Epidermal melanocyte (primary cell): ENCODE data around the gene TMEM203.
A peak's percentile ranks its signal among the peaks of the same experiment; 100 is the strongest.

ENCODE experiments used
- DNase-seq: peaks from one replicate; pipeline ENCODE4 v3.0.0; 2011; ENCODE audit warnings: low spot score; ENCODE audit not compliant: insufficient read length

The TMEM203 gene

DNA sequence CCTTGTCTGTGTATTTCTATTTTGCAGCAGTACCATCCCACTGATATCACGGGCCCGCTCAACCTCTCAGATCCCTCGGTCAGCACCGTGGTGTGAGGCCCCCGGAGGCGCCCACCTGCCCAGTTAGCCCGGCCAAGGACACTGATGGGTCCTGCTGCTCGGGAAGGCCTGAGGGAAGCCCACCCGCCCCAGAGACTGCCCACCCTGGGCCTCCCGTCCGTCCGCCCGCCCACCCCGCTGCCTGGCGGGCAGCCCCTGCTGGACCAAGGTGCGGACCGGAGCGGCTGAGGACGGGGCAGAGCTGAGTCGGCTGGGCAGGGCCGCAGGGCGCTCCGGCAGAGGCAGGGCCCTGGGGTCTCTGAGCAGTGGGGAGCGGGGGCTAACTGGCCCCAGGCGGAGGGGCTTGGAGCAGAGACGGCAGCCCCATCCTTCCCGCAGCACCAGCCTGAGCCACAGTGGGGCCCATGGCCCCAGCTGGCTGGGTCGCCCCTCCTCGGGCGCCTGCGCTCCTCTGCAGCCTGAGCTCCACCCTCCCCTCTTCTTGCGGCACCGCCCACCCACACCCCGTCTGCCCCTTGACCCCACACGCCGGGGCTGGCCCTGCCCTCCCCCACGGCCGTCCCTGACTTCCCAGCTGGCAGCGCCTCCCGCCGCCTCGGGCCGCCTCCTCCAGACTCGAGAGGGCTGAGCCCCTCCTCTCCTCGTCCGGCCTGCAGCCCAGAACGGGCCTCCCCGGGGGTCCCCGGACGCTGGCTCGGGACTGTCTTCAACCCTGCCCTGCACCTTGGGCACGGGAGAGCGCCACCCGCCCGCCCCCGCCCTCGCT is 37.5 kb downstream of the TMEM203 start:
- no peak for DNase-seq

DNA sequence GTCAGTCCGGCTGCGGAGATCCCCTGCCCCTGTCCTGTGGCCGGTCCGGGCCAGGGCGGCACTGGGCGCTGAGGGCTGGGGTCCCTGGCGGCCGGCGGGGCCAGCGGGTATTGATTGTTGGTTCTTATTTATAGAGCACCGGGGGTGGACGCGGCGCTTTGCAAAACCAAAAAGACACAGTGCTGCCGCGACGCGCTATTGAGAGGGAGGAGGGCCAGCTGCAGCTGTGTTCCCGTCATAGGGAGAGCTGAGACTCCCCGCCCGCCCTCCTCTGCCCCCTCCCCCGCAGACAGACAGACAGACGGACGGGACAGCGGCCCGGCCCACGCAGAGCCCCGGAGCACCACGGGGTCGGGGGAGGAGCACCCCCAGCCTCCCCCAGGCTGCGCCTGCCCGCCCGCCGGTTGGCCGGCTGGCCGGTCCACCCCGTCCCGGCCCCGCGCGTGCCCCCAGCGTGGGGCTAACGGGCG is 38.1 kb downstream of the TMEM203 start:
- DNase-seq = no peak

DNA sequence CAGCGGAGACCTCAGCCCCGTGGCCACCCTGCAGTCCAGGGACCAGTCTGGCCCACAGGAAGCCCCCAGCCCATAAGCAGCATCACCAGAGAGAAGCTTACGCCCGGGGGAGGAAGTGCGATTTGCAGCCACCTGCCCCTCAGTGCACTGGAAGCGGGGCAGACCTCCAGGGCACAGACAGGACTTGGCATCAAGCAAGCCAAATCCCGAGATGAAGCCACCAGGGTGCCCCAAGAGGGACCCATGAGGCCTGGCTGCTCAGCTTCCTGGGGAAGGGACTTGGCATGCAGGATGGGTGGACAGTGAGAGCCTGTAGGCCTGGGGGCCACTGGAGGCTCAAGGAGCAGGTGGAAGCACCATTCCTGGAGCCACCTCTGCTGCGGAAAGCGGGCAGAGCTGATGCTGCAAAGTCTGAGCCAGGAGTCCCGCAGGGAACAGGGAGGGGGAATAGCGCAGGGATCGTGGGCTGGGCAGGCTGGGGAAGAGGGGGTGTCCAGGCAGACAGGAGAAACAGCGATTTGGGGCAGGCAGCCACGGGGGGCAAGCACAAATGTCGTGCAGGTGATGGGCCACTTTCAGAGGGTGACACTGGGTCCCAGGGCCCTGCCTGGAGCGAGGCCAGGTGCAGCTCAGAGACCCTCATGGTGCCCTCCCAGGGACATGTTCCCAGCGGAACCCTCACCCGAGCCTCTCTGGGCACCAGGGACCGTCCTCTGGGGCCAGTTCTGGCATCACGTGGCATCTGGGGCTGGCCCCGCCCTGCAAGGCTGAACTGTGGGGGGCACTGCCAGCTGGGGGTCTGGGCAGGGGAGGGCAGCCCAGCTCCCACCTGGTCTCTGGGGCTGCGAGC is 38.8 kb downstream of the TMEM203 start:
- no peak for DNase-seq

DNA sequence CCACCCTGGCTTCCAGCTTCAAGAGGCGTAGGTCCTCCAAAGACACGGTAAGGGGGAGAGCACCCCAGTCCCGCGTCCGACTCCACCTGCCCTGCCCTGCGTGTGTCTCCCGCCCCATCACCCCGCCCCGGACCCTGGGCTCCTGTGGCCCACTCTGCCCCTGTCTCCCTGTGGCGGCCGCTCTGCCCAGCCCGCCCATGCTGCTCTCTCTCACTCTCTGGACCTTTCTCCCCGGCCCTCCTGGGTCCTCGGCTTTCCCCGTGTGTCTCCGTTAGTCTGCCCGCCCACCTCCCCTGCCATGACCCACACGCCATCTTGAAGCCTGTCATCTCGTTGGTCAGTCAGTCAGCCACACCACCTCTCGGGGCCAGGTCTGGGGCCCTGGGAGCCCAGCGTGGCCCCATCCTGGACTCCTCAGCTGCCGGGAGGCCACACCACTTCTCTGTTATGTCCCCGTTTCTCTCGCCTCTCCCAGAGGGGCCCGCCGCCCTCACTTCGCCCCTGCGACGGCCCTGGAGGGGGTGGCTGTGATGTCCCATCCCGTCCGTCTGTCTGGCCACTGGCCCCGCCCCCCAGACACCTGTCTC is 40.1 kb downstream of the TMEM203 start:
- DNase-seq = no peak

DNA sequence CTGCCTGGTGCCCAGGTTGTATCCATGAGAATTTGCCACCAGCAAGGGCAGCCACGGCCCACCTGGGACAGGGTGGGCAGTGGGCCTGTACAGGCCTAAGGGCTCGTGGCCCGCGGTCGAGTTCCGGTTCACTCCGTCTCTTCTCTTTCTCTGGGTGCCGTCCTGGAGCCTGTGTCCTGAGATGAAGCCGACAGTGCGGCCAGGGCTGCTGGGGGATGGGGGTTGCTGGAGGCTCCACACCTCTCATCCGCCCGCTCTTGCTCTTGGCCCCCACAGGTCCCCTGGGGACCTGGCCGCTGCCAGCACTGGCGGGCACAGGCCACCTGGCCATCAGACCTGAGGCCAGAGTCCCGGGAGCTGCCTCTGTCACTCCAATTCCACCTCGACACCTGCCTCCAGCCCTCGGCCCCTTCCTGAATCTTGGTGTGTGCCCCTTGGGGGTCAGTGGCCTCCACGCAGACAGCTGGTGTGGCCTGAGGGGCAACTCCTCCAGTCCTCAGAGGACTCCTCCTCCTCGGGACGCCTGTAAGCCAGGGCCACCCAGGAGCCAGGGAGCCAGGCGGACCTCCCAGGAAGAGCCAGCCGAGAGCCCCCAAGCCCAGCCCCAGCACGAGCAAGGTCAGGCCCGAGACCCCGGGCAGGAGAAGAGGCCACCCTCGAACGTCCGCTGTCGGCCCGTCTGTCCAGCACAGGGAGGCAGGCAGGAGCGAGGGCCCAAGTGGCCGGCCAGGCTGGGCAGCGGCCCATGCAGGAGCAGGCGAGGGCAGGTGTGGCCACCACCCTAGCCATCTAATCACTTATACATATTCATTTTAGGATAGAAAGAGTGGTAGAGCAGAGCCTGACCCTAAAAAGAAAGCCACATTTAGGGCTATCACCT is 40.8 kb downstream of the TMEM203 start:
- no peak for DNase-seq

DNA sequence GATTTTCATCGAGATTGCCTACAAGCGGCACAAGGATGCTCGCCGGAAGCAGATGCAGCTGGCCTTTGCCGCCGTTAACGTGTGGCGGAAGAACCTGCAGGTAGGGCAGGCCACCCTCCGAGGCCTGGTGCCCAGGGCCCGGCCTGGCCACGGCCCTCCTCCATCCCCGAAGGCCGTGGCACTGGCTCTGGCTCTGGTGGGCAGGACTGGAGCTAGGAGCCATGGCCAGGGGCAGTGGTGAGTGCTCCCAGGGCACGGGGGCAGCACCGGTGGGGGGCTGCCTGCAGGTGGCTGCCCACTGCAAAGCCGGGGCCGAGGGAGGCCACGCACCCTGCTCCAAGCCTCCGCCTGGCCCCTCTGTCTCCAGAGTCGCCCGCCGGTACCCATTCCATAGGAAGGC is 41.6 kb downstream of the TMEM203 start:
- DNase-seq = no peak

DNA sequence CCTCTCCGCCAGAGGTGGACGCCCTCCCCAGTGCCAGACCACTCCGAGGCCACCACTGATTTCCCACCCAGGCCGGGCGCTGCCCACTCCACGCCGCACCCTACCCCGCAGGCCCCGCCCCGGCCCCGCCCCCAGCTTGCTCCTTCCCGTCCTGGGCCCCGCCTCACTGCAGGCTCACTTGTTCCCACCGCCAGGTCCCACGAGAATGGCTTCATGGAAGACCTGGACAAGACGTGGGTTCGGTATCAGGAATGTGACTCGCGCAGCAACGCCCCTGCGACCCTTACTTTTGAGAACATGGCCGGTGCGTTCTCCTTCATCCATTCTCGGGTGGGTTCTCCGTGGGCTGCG is 42.1 kb downstream of the TMEM203 start:
- DNase-seq = no peak

DNA sequence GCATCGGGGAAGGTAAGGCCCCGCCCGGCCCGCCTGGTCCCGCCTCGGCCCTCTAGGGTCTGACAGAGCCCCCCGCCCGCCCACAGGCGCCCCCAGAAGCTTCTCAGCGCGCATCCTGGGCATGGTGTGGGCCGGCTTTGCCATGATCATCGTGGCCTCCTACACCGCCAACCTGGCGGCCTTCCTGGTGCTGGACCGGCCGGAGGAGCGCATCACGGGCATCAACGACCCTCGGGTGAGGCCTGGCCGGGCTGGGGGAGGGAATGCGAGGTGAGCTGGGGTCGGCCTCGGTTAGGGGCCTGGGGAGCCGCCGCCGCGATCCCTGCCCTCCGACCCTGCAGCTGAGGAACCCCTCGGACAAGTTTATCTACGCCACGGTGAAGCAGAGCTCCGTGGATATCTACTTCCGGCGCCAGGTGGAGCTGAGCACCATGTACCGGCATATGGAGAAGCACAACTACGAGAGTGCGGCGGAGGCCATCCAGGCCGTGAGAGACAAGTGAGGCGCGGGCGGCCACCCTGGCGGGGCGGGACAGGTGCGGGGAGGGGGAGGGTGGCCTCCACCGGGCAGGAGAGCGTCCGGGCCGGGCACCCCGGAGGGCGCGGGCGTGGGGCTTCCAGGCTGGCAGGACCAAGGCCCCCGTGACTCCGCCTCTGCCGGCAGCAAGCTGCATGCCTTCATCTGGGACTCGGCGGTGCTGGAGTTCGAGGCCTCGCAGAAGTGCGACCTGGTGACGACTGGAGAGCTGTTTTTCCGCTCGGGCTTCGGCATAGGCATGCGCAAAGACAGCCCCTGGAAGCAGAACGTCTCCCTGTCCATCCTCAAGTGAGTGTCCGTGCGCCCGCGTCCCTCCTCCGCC is 42.7 kb downstream of the TMEM203 start:
- DNase-seq = peak; percentile 68

DNA sequence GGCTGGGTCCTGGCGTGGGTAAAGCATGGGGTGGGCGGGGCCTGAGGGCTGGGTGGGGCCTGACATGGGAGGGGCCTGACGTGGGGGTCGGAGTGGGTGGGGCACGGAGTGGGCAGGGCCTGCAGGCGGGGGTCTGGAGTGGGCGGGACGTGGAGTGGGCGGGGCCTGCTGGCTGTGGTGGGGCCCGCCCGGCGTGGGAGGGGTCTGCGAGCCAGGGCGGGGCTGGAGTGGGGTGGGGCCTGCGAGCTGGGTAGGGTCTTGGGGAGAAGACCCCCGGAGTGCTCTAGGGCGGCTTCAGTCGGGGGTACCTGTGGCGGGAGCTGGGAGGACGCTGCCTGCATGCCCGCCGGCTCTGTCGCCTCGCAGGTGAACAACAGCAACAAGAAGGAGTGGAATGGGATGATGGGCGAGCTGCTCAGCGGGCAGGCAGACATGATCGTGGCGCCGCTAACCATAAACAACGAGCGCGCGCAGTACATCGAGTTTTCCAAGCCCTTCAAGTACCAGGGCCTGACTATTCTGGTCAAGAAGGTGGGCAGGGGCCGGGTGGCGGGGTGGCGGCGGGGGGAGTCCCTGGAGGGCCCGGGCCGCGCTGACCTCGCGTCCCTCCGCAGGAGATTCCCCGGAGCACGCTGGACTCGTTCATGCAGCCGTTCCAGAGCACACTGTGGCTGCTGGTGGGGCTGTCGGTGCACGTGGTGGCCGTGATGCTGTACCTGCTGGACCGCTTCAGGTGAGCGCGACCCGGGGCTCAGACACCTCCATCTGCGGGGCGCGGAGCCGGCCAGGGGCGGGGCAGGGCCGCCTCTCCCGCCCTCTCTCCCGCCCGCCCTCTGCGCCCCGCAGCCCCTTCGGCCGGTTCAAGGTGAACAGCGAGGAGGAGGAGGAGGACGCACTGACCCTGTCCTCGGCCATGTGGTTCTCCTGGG is 43.6 kb downstream of the TMEM203 start:
- DNase-seq = no peak

DNA sequence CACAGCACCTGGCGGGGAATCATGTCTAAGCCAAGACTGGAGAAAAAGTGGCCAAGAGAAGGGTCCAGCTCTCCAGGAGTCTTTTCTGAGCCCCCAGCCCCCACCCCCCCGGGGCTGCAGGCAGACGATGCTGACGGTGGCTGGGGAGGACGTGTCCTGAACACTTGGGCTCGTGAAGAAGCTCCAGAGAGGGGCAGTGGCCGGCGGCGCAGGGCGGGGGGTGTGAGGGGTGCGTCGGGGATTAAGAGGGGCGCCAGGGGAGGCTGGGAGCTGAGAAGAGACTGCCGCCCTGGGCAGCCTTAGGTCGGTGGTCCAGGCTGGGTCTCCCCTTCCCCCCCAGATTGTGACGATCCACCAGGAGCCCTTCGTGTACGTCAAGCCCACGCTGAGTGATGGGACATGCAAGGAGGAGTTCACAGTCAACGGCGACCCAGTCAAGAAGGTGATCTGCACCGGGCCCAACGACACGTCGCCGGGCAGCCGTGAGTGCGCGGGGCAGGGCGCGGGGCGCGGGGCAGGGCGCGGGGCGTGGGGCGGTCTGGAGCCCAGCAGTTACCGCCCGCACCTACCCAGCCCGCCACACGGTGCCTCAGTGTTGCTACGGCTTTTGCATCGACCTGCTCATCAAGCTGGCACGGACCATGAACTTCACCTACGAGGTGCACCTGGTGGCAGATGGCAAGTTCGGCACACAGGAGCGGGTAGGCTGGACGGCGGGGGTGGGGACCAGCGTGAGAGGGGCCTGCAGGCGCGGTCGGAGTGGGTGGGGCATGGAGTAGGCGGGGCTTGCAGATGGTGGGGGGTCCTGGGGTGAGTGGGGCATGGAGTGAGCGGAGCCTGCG is 44.5 kb downstream of the TMEM203 start:
- no peak for DNase-seq

DNA sequence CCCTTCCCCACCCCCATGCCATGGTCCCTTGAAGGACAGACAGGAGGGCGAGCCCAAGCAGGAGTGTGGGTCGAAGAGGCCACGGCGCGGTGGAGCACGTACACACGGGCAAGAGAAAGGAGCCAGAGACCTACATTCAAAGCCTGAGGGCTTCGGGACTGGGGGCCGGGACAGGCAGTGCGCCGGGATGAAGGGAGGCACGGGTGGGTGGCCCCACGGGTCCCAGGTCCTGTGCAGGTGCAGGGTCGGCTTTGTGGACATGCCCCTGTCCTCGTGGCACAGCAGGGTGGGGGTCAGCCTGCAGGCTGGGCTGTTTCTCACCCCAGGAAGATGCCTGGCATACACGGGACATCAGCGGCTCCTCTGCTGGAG is 45.4 kb downstream of the TMEM203 start:
- DNase-seq = no peak

DNA sequence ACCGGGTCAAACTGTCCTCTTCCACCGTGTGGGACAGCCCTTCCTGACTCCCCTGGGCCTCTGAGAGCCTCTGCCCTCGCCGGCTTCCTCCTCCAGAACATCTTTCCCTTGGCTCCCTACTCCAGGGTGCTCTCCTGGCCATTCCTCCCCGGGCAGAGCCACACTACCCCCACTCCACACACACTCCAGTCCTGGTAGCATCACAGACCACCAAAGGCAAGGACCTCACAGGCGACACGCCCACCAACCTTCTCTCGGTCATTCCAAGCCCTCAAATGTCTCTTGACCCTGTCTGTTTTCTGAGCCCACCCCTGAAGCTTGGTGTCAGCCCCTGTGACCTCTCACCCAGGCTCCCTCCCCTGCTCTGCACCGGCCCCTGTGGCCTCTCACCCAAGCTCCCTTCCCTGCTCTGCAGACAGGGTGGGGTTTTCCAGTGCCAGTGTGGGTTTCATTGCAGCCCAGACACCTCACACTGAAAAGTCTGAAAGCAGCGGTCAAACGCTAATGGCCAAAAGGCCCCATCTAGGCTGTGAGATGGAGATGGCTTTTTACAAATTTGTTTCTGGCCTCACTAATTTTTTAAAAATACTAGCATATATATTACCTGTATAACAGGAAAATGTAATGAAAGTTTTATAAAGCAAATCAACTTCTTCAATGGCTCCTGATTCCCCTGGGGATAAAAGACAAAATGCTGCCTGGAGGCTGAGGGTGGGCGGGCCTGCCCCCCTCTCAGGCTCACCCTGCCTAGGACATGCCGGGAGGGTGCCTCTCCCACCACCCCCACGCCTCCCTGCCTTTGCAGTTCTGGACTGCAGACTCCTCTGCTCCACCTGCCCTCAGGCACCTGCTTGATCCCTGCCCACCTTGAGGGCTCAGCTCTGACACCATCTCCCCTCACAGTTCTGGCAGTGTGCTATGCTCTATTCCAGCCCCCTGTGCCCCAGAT is 46.1 kb downstream of the TMEM203 start:
- DNase-seq = no peak

DNA sequence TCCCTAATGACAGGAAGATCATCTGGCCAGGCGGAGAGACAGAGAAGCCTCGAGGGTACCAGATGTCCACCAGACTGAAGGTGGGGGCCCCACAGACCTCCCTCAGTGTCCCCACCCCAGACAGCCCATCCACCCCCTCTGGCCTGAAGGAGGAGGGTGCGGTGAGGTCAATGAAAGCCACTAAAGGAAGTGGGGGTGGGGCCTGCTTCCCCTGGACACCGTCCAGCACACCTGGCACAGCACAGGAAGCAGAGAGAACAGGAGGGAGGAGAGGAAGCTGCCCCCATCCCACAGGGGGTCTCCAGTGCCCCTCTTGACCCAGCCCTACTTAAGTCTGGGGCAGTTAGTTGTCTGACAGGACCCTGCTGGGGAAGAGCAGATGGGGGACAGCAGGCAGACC is 46.8 kb downstream of the TMEM203 start:
- no peak for DNase-seq

DNA sequence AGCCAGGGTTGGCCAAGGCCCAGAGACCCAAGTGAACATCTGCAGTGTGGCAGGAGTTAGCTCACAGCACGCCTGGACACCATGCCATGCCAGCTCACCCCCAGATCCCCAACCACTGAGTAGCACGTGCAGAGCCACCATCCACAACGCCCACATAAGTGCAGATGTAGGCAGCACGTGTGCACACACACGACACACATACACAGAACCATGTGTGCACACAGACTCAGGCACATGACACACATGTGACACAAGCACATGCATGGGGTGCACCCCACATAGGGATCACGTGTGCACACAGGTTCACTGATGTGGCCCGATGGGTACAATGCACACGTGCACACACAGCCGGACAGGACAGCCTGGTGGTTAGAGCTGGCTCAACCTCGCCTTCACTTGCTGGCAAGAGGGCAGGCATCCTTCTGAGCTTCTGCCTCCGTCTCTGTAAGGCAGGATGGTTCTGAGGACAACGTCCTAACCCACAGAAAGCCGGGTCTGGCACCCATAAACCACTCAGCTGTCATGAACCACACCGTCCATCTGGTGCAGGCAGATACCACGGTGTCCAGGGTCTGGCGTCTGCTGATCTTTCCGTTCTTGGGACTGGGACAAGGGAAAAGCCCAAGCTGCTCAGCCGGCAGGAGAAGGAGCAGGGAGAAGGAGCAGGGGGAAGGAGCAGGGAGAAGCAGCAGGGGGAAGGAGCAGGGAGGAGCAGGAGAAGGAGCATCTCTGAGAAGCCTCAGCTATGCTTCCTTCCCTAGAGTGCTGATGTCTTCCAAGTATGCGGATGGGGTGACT is 47.6 kb downstream of the TMEM203 start:
- DNase-seq = no peak

DNA sequence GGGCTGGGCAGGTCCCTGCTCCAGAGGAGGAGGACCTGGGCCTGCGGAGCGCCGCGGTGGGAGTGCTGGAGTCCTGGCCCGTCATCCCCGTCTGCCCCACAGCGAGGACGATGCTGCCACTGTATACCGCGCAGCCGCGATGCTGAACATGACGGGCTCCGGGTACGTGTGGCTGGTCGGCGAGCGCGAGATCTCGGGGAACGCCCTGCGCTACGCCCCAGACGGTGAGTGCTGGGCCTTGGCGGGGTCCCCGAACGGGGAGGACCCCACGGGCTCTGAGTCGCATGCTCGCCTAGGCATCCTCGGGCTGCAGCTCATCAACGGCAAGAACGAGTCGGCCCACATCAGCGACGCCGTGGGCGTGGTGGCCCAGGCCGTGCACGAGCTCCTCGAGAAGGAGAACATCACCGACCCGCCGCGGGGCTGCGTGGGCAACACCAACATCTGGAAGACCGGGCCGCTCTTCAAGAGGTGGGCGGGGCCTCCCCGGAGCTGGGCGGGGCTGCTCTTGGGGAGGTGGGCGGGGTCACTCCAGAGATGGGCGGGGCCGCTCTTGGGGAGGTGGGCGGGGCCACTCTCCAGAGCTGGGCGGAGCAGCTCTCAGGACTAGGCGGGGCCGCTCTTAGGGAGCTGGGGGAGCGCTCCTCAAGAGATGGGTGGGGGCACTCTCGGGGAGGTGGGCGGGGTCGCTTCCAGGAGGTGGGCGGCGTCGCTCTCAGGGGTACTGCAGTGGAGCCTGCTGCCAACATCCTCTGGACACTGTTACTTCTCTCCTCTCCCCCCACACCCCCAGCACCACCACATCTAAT is 48.7 kb downstream of the TMEM203 start:
- no peak for DNase-seq
